SH-SY5Y (cell line): ENCODE results near the gene COMMD9.

ENCODE experiments used
- GATA2 ChIP-seq: IDR thresholded peaks from 2 replicates; pipeline ENCODE4 v1.6.1; 2011; ENCODE audit warnings: mild to moderate bottlenecking, low read depth, low read length
- GATA3 ChIP-seq: IDR thresholded peaks from 2 replicates; pipeline ENCODE4 v1.6.1; 2011; ENCODE audit warnings: low read depth, mild to moderate bottlenecking, low read length, moderate library complexity

- TF ChIP-seq GATA2 (no peak), GATA3 (no peak)
Observed at GRCh38 chr11:36314434-36314767, 25.2 kb upstream of the COMMD9 start.
